Uterus (tissue), 4 donors: Measurements from ENCODE around the gene STATH. TPM values are rescaled to one million over a fixed set of nuclear protein-coding genes. Genes with fewer than 3 reads are reported as not detected.

Source experiments
- DNase-seq, 2 donors: peaks; one replicate each; pipeline ENCODE4 v3.0.0-alpha.2; 2019 to 2020
- H3K27ac ChIP-seq, 2 donors: fragments of 200-600 bp; sonication (generic); 1 replicate in 1 of 2; 2 replicates in 1 of 2; pipeline ENCODE4 v1.5.1; 2016 to 2018
- H3K27me3 ChIP-seq, 2 donors: fragments of 200-600 bp; sonication (generic); one replicate each; pipeline ENCODE4 v1.5.1; 2018 to 2019; ENCODE audit warnings: control low read depth in 1 of 2
- H3K36me3 ChIP-seq, 2 donors: fragments of 200-600 bp; sonication (generic); one replicate each; pipeline ENCODE4 v1.5.1; 2019; ENCODE audit warnings: control low read depth in 1 of 2
- H3K4me1 ChIP-seq, 2 donors: fragments of 200-600 bp; sonication (generic); one replicate each; pipeline ENCODE4 v1.5.1; 2018 to 2019; ENCODE audit warnings: control low read depth in 1 of 2
- H3K4me3 ChIP-seq, 2 donors: fragments of 200-600 bp; sonication (generic); 1 replicate in 1 of 2; 2 replicates in 1 of 2; pipeline ENCODE4 v1.5.1; 2018 to 2019; ENCODE audit warnings: mild to moderate bottlenecking in 1 of 2
- H3K9me3 ChIP-seq, 2 donors: fragments of 200-600 bp; sonication (generic); one replicate each; pipeline ENCODE4 v1.5.1; 2019; ENCODE audit warnings: control low read depth in 1 of 2
- CTCF ChIP-seq, 4 experiments: fragments of 200-600 bp in 2 of 4; fragments of 450-650 bp in 2 of 4; sonication (generic) in 2 of 4; IDR thresholded peaks; one replicate each; pipeline ENCODE4 v1.5.1; 2016 to 2019; ENCODE audit warnings: antibody characterized with exemption in 4 of 4, mild to moderate bottlenecking in 2 of 4, moderate library complexity in 1 of 4
- POLR2A ChIP-seq, 2 donors: fragments of 450-650 bp; IDR thresholded peaks; one replicate each; pipeline ENCODE4 v1.6.1; 2016; ENCODE audit warnings: antibody characterized with exemption in 2 of 2, mild to moderate bottlenecking in 1 of 2, moderate library complexity in 1 of 2
- intact Hi-C: fragments of 100-400 bp; cut with DNase I; formaldehyde crosslinking; loops from one replicate; pipeline ENCODE4 v1.15.1; 2023; ENCODE audit warnings: low total_unique reads
- total RNA-seq, 4 donors: library from RNA; depleted of rRNA in 3 of 4; stranded (reverse); fragments of >200 nt in 3 of 4; gene quantifications; one replicate each; pipeline versions ENCODE4 v1.1.0 to v1.2.4, GENCODE V29; 2014 to 2023
- donor health status: DM: yes; HTN: yes; CAD: no.

The STATH gene
- total RNA-seq, 4 donors from 2014 or later: not detected

- no peak for DNase-seq
- H3K4me3 ChIP-seq: no peak overlapping the region
- no peak overlapping the region for H3K27ac ChIP-seq
- intact Hi-C loops: no loop called here
- no peaks in the 10 kb centered on the region for H3K4me1 ChIP-seq
- TF ChIP-seq CTCF (IDR thresholded peaks at IDR 0.05) (no peak), POLR2A (IDR thresholded peaks at IDR 0.05) (no peak)
- H3K9me3 ChIP-seq: no peaks in the 10 kb centered on the region
- H3K36me3 ChIP-seq: no peaks in the 10 kb centered on the region
- H3K27me3 ChIP-seq: no peaks in the 10 kb centered on the region
Measured at GRCh38 chr4:69974631-69975030, 21.1 kb upstream of the STATH start.

DNA sequence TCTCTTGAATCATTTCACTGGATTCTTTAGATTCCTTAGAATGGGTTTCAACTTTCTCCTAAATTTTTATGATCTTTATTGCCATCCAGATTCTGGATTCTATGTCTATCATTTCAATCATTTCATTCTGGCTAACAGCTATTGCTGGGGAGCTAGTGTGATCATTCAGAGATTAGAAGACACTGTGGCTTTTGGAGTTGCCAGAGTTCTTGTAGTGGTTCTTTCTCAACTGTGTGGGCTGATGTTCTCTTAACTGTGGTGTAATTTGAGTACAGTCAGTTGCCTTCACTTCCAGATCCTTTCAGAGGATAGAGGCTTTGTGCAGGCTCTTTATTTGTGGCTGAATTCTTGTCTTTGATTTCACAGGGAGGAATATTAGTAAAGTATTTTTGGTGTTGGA, 18.2 kb upstream of the STATH start:
- no peak overlapping the region for H3K4me3 ChIP-seq
- no peaks in the 10 kb centered on the region for H3K4me1 ChIP-seq
- DNase-seq: no peak
- intact Hi-C loops: no loop called here
- no peaks in the 10 kb centered on the region for H3K27me3 ChIP-seq
- TF ChIP-seq CTCF (IDR thresholded peaks at IDR 0.05) (no peak), POLR2A (IDR thresholded peaks at IDR 0.05) (no peak)
- H3K36me3 ChIP-seq: no peaks in the 10 kb centered on the region
- no peak overlapping the region for H3K27ac ChIP-seq
- no peaks in the 10 kb centered on the region for H3K9me3 ChIP-seq

DNA sequence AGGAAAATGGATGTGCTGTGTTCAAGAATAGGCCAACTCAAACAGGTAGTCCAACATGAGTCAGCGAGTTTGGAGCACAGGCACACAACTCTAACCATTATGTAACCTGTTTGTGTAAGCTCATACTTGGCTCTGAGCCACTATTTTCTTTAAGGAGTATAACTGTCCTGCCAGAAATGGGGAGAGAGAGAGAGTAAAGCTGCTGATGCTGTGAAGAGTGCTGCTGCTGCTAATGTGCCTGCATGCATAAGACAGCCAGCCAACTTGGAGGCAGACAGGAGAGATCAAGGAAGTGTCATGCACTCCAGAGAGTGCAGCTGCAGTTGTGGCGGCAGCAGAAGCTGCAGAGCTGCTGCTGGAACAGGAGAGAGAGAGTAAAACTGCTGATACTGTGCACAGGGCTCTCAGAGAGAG, 11.7 kb upstream of the STATH start:
- Histone ChIP-seq H3K9me3 (no peaks in the 10 kb centered on the region), H3K27me3 (no peaks in the 10 kb centered on the region), H3K4me3 (no peak overlapping the region), H3K36me3 (no peaks in the 10 kb centered on the region), H3K4me1 (no peaks in the 10 kb centered on the region), H3K27ac (no peak overlapping the region)
- DNase-seq: no peak
- TF ChIP-seq POLR2A (IDR thresholded peaks at IDR 0.05) (no peak), CTCF (IDR thresholded peaks at IDR 0.05) (no peak)
- intact Hi-C loops: no loop called here

- Histone ChIP-seq H3K27me3 (no peaks in the 10 kb centered on the region), H3K36me3 (no peaks in the 10 kb centered on the region), H3K4me1 (no peaks in the 10 kb centered on the region), H3K27ac (no peak overlapping the region), H3K4me3 (no peak overlapping the region), H3K9me3 (no peaks in the 10 kb centered on the region)
- TF ChIP-seq CTCF (IDR thresholded peaks at IDR 0.05): no peak
- no peak for TF ChIP-seq POLR2A (IDR thresholded peaks at IDR 0.05)
- intact Hi-C loops: no loop called here
- DNase-seq: no peak
Measured at GRCh38 chr4:69986663-69987062, 9.1 kb upstream of the STATH start.

- Histone ChIP-seq H3K27me3 (no peaks in the 10 kb centered on the region), H3K4me3 (no peak overlapping the region), H3K36me3 (peaks cover 0 to 3% of the 10 kb centered on the region in 2 donors), H3K4me1 (no peaks in the 10 kb centered on the region), H3K9me3 (no peaks in the 10 kb centered on the region), H3K27ac (no peak overlapping the region)
- DNase-seq: no peak
- intact Hi-C loops: no loop called here
- TF ChIP-seq POLR2A (IDR thresholded peaks at IDR 0.05): no peak
- TF ChIP-seq CTCF (IDR thresholded peaks at IDR 0.05): no peak
Measured at GRCh38 chr4:69991016-69991415, 4.8 kb upstream of the STATH start.
